Measurements from ENCODE around the gene TAF1D.
"Not testable (repeated sequence)": the region's sequence is repeated elsewhere in the genome, so short reads cannot be mapped to it uniquely, and the experiment has no call there.

The TAF1D gene

GRCh38 chr11:93783765-93784144 is 42.5 kb upstream of the TAF1D start:
- Histone ChIP-seq H3K4me2 (ENCODE audit: low read depth, low read length, poor library complexity, severe bottlenecking) (peak overlapping the region; percentile 73), H3K9me3 (ENCODE audit: insufficient read depth, low read length) (no peaks in the 10 kb centered on the region), H3K27me3 (ENCODE audit: low read length) (no peaks in the 10 kb centered on the region), H3F3A (ENCODE audit: insufficient read depth) (peaks cover 6% of the 10 kb centered on the region; the same call in 1 of the 2 replicates), H3K79me2 (ENCODE audit: insufficient read depth, low read length) (peaks cover 46% of the 10 kb centered on the region), H3K9me2 (replicated peaks; ENCODE audit: insufficient read depth, low read length) (no peaks in the 10 kb centered on the region), H4K20me1 (ENCODE audit: low read depth, low read length) (peaks cover 23% of the 10 kb centered on the region), H3K9ac (ENCODE audit: low read length) (peak overlapping the region; percentile 97), H3K4me3 (ENCODE audit: insufficient read depth, low read length, poor library complexity, severe bottlenecking) (peak overlapping the region; percentile 59), H3K27ac (ENCODE audit: low read depth, low read length) (peak overlapping the region; percentile 49), H2AFZ (ENCODE audit: low read depth, low read length, severe bottlenecking) (peak overlapping the region; percentile 88), H3K36me3 (ENCODE audit: low read length) (peaks cover 12% of the 10 kb centered on the region; the same call in 1 of the 2 replicates)
- TF ChIP-seq EZH2phosphoT487 (conservative IDR thresholded peaks at IDR 0.05; ENCODE audit: low read length) = no peak
- TF ChIP-seq CTCF (IDR thresholded peaks at IDR 0.05; ENCODE audit: insufficient read depth, low read length, poor library complexity, severe bottlenecking) = no peak

- peak overlapping the region; percentile 88 for H2AFZ ChIP-seq (ENCODE audit: low read depth, low read length, severe bottlenecking)
- peaks cover 11% of the 10 kb centered on the region; the same call in 1 of the 2 replicates for H3K36me3 ChIP-seq (ENCODE audit: low read length)
- H3K79me2 ChIP-seq (ENCODE audit: insufficient read depth, low read length) = peaks cover 42% of the 10 kb centered on the region
- peak overlapping the region; percentile 59 for H3K4me3 ChIP-seq (ENCODE audit: insufficient read depth, low read length, poor library complexity, severe bottlenecking)
- peaks cover 6% of the 10 kb centered on the region; the same call in 1 of the 2 replicates for H3F3A ChIP-seq (ENCODE audit: insufficient read depth)
- H3K4me2 ChIP-seq (ENCODE audit: low read depth, low read length, poor library complexity, severe bottlenecking) = peak overlapping the region; percentile 73
- TF ChIP-seq EZH2phosphoT487 (conservative IDR thresholded peaks at IDR 0.05; ENCODE audit: low read length) (no peak), CTCF (IDR thresholded peaks at IDR 0.05; ENCODE audit: insufficient read depth, low read length, poor library complexity, severe bottlenecking) (no peak)
- peak overlapping the region; percentile 97 for H3K9ac ChIP-seq (ENCODE audit: low read length)
- no peaks in the 10 kb centered on the region for H3K27me3 ChIP-seq (ENCODE audit: low read length)
- H4K20me1 ChIP-seq (ENCODE audit: low read depth, low read length) = peaks cover 23% of the 10 kb centered on the region
- H3K27ac ChIP-seq (ENCODE audit: low read depth, low read length) = no peak overlapping the region
- no peaks in the 10 kb centered on the region for H3K9me3 ChIP-seq (ENCODE audit: insufficient read depth, low read length)
- H3K9me2 ChIP-seq (replicated peaks; ENCODE audit: insufficient read depth, low read length) = no peaks in the 10 kb centered on the region
Measured at GRCh38 chr11:93783362-93783761, 42.1 kb upstream of the TAF1D start.

GRCh38 chr11:93775289-93775688 is 34.0 kb upstream of the TAF1D start:
- TF ChIP-seq CTCF (IDR thresholded peaks at IDR 0.05; ENCODE audit: insufficient read depth, low read length, poor library complexity, severe bottlenecking) = no peak
- no peak for TF ChIP-seq EZH2phosphoT487 (conservative IDR thresholded peaks at IDR 0.05; ENCODE audit: low read length)
- H3K4me3 ChIP-seq (ENCODE audit: insufficient read depth, low read length, poor library complexity, severe bottlenecking) = no peak overlapping the region

GRCh38 chr11:93774560-93774959 is 33.3 kb upstream of the TAF1D start:
- not testable (repeated sequence) for H3K4me2 ChIP-seq (ENCODE audit: low read depth, low read length, poor library complexity, severe bottlenecking); H3K27me3 ChIP-seq (ENCODE audit: low read length); H3K27ac ChIP-seq (ENCODE audit: low read depth, low read length); H2AFZ ChIP-seq (ENCODE audit: low read depth, low read length, severe bottlenecking); H3F3A ChIP-seq (ENCODE audit: insufficient read depth); H3K9me2 ChIP-seq (replicated peaks; ENCODE audit: insufficient read depth, low read length); H4K20me1 ChIP-seq (ENCODE audit: low read depth, low read length); H3K79me2 ChIP-seq (ENCODE audit: insufficient read depth, low read length); H3K9ac ChIP-seq (ENCODE audit: low read length); H3K4me3 ChIP-seq (ENCODE audit: insufficient read depth, low read length, poor library complexity, severe bottlenecking); H3K36me3 ChIP-seq (ENCODE audit: low read length)
- H3K9me3 ChIP-seq (ENCODE audit: insufficient read depth, low read length) = peaks cover 11% of the 10 kb centered on the region; the same call in 1 of the 2 replicates

More at GRCh38 chr11:93775289-93775688, 34.0 kb upstream of the TAF1D start:
- no peaks in the 10 kb centered on the region for H3F3A ChIP-seq (ENCODE audit: insufficient read depth)
- H2AFZ ChIP-seq (ENCODE audit: low read depth, low read length, severe bottlenecking) = no peak overlapping the region
- no peaks in the 10 kb centered on the region for H4K20me1 ChIP-seq (ENCODE audit: low read depth, low read length)
- no peak overlapping the region for H3K4me2 ChIP-seq (ENCODE audit: low read depth, low read length, poor library complexity, severe bottlenecking)
- peaks cover 11% of the 10 kb centered on the region; the same call in 1 of the 2 replicates for H3K9me3 ChIP-seq (ENCODE audit: insufficient read depth, low read length)
- H3K9ac ChIP-seq (ENCODE audit: low read length) = no peak overlapping the region
- no peak overlapping the region for H3K27ac ChIP-seq (ENCODE audit: low read depth, low read length)
- H3K79me2 ChIP-seq (ENCODE audit: insufficient read depth, low read length) = no peaks in the 10 kb centered on the region
- no peaks in the 10 kb centered on the region for H3K36me3 ChIP-seq (ENCODE audit: low read length)
- H3K27me3 ChIP-seq (ENCODE audit: low read length) = no peaks in the 10 kb centered on the region
- no peaks in the 10 kb centered on the region for H3K9me2 ChIP-seq (replicated peaks; ENCODE audit: insufficient read depth, low read length)
